ENCODE results near the gene DOCK2. TPM values are rescaled to one million over a fixed set of nuclear protein-coding genes. Genes with fewer than 3 reads are reported as not detected.

Gene DOCK2
- total RNA-seq, 1 donor from 2014 or later, result 3.9 TPM

- no peak for DNase-seq (ENCODE audit: low read depth)
- TF ChIP-seq, protein P1, sequence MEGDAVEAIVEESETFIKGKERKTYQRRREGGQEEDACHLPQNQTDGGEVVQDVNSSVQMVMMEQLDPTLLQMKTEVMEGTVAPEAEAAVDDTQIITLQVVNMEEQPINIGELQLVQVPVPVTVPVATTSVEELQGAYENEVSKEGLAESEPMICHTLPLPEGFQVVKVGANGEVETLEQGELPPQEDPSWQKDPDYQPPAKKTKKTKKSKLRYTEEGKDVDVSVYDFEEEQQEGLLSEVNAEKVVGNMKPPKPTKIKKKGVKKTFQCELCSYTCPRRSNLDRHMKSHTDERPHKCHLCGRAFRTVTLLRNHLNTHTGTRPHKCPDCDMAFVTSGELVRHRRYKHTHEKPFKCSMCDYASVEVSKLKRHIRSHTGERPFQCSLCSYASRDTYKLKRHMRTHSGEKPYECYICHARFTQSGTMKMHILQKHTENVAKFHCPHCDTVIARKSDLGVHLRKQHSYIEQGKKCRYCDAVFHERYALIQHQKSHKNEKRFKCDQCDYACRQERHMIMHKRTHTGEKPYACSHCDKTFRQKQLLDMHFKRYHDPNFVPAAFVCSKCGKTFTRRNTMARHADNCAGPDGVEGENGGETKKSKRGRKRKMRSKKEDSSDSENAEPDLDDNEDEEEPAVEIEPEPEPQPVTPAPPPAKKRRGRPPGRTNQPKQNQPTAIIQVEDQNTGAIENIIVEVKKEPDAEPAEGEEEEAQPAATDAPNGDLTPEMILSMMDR (IDR thresholded peaks at IDR 0.05; ENCODE audit: insufficient read depth, low read length, poor library complexity, severe bottlenecking), result no peak
- H3K27me3 ChIP-seq (ENCODE audit: control insufficient read depth, insufficient read depth, low read length), result no peaks in the 10 kb centered on the region
These were observed 285.4 kb downstream of the DOCK2 start for GRCh38 chr5:169922474-169922873.

DNA sequence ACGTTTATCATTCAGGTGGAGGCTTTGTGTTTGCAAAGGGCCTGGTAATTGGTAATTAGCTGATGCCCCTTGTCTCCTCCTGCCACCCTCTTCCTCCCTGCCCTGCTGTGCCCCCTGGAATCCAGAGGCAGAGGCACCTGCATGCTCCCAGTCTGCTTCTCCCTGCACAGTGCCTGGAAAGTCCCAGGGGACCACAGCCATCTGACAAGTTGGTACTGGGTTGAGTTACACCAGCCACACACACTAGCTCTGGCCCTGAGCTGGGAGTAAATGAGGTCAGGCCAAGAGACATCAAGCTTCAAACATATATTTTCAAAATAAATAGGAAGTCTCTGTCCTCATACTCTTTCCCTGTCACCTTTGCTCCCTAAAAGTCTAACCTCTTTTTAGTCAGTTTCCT, 286.9 kb downstream of the DOCK2 start:
- no peak for DNase-seq (ENCODE audit: low read depth)
- Histone ChIP-seq H3K27me3 (ENCODE audit: control insufficient read depth, insufficient read depth, low read length) (no peaks in the 10 kb centered on the region), H3K36me3 (ENCODE audit: control insufficient read depth, insufficient read depth, low read length) (no peaks in the 10 kb centered on the region), H3K4me3 (ENCODE audit: low read depth, low read length) (no peak overlapping the region)
- TF ChIP-seq, protein P1 (IDR thresholded peaks at IDR 0.05; ENCODE audit: insufficient read depth, low read length, poor library complexity, severe bottlenecking), result no peak

More at GRCh38 chr5:169922474-169922873, 285.4 kb downstream of the DOCK2 start:
- H3K36me3 ChIP-seq (ENCODE audit: control insufficient read depth, insufficient read depth, low read length), result no peaks in the 10 kb centered on the region
- no peak overlapping the region for H3K4me3 ChIP-seq (ENCODE audit: low read depth, low read length)

DNA sequence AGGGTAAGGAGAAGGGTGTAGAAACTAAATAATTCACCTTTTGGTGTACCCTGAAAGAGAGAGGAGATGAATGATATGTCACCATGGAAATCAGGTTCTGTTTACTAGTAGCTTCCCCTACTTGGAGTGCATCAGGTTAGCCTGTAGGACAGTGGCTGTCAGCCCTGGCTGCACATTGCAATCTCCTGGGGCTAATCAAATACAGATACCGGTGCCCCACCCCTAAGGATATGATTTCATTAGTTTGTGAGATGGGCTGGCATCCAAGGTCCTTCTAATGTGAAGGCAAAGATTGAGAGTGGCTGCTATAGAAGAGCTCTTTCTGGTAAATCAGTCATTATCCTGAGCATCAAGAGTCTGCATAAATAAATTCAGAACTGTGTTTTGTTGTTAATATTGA, 296.1 kb downstream of the DOCK2 start:
- Histone ChIP-seq H3K4me3 (ENCODE audit: low read depth, low read length) (no peak overlapping the region), H3K27me3 (ENCODE audit: control insufficient read depth, insufficient read depth, low read length) (no peaks in the 10 kb centered on the region), H3K36me3 (ENCODE audit: control insufficient read depth, insufficient read depth, low read length) (no peaks in the 10 kb centered on the region)
- DNase-seq (ENCODE audit: low read depth), result no peak
- TF ChIP-seq, protein P1 (IDR thresholded peaks at IDR 0.05; ENCODE audit: insufficient read depth, low read length, poor library complexity, severe bottlenecking), result no peak

GRCh38 chr5:169933616-169934015, 296.5 kb downstream of the DOCK2 start:
- Histone ChIP-seq H3K27me3 (ENCODE audit: control insufficient read depth, insufficient read depth, low read length) (no peaks in the 10 kb centered on the region), H3K4me3 (ENCODE audit: low read depth, low read length) (no peak overlapping the region), H3K36me3 (ENCODE audit: control insufficient read depth, insufficient read depth, low read length) (no peaks in the 10 kb centered on the region)
- DNase-seq (ENCODE audit: low read depth), result no peak
- TF ChIP-seq, protein P1 (IDR thresholded peaks at IDR 0.05; ENCODE audit: insufficient read depth, low read length, poor library complexity, severe bottlenecking), result no peak

DNA sequence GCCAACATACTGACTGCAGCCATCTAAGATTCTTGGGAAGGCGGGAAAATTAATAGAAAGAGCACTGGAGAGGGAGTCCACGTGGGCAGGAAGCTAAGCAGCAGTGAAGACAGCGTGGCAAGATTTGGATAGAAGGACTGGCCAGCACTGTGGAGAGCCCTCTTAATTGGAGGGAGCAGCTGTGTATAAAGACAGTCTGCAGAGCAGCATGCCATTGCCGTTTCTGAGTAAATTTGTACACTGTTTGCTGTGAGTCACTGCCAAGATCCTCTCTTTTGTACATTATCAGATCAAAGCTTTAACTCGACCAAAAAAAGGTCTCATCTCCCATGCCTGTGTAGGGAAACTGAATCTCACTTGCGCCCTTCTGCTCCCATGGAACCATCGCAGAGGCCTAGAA, 297.9 kb downstream of the DOCK2 start:
- TF ChIP-seq, protein P1 (IDR thresholded peaks at IDR 0.05; ENCODE audit: insufficient read depth, low read length, poor library complexity, severe bottlenecking), result no peak
- DNase-seq (ENCODE audit: low read depth), result no peak
- no peak overlapping the region for H3K4me3 ChIP-seq (ENCODE audit: low read depth, low read length)
- H3K36me3 ChIP-seq (ENCODE audit: control insufficient read depth, insufficient read depth, low read length), result no peaks in the 10 kb centered on the region
- no peaks in the 10 kb centered on the region for H3K27me3 ChIP-seq (ENCODE audit: control insufficient read depth, insufficient read depth, low read length)

- H3K4me3 ChIP-seq (ENCODE audit: low read depth, low read length), result no peak overlapping the region
- no peaks in the 10 kb centered on the region for H3K27me3 ChIP-seq (ENCODE audit: control insufficient read depth, insufficient read depth, low read length)
- no peak for DNase-seq (ENCODE audit: low read depth)
- TF ChIP-seq, protein P1 (IDR thresholded peaks at IDR 0.05; ENCODE audit: insufficient read depth, low read length, poor library complexity, severe bottlenecking), result no peak
- H3K36me3 ChIP-seq (ENCODE audit: control insufficient read depth, insufficient read depth, low read length), result no peaks in the 10 kb centered on the region
These were observed 298.7 kb downstream of the DOCK2 start for GRCh38 chr5:169935762-169936161.
